SU-DHL-6 (cell line): Measurements from ENCODE around the gene SLC7A5.
"Not testable (repeated sequence)": the region's sequence is repeated elsewhere in the genome, so short reads cannot be mapped to it uniquely, and the experiment has no call there.

Experiments used
- EZH2phosphoT487 ChIP-seq: fragments of 200-600 bp; sonication (generic), shearing (Covaris generic); conservative IDR thresholded peaks from 2 replicates; pipeline ENCODE4 v1.6.1; 2018; ENCODE audit warnings: mild to moderate bottlenecking, antibody characterized with exemption, low read length, moderate library complexity, mixed read lengths
- TF ChIP-seq, protein P1 (sequence below): fragments of 200-600 bp; sonication (generic); IDR thresholded peaks from one replicate; pipeline ENCODE4 v1.5.1; 2017; ENCODE audit warnings: antibody characterized with exemption, mild to moderate bottlenecking, low read length, moderate library complexity; ENCODE audit not compliant: insufficient read depth, poor library complexity, severe bottlenecking

DNA sequence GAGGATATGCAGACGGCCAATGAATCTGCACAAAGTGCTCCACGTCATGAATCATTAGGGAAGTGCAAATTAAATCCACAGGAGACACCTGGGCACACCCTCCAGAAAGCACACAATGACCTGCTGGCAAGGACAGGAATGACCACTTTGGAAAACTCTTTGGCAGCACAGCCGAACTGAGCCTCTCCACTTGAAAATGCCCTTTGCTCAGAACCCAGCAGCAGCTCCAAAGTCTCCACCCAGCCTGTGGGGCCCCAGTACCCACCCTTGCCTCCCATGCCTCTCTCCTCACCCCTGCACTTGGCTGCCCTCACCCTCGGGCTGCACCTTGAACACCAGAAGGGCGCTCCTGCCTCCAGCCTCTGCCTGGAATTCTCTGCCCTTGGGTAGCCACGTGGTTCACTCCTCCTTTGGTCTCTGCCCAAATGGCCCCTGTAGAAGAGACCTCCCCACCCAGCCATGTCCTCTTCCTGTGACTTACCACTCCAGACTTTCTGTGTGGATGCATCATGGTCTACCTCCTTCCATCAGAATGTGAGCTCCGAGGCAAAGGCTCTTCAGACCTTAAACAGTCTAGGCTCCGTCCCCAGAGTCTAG lies 16.2 kb upstream of the SLC7A5 start:
- TF ChIP-seq, protein P1, sequence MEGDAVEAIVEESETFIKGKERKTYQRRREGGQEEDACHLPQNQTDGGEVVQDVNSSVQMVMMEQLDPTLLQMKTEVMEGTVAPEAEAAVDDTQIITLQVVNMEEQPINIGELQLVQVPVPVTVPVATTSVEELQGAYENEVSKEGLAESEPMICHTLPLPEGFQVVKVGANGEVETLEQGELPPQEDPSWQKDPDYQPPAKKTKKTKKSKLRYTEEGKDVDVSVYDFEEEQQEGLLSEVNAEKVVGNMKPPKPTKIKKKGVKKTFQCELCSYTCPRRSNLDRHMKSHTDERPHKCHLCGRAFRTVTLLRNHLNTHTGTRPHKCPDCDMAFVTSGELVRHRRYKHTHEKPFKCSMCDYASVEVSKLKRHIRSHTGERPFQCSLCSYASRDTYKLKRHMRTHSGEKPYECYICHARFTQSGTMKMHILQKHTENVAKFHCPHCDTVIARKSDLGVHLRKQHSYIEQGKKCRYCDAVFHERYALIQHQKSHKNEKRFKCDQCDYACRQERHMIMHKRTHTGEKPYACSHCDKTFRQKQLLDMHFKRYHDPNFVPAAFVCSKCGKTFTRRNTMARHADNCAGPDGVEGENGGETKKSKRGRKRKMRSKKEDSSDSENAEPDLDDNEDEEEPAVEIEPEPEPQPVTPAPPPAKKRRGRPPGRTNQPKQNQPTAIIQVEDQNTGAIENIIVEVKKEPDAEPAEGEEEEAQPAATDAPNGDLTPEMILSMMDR, result not testable (repeated sequence)
- not testable (repeated sequence) for TF ChIP-seq EZH2phosphoT487
